Measurements from ENCODE around the gene EIF2A.
A peak's percentile ranks its signal among the peaks of the same experiment; 100 is the strongest.

The EIF2A gene

DNA sequence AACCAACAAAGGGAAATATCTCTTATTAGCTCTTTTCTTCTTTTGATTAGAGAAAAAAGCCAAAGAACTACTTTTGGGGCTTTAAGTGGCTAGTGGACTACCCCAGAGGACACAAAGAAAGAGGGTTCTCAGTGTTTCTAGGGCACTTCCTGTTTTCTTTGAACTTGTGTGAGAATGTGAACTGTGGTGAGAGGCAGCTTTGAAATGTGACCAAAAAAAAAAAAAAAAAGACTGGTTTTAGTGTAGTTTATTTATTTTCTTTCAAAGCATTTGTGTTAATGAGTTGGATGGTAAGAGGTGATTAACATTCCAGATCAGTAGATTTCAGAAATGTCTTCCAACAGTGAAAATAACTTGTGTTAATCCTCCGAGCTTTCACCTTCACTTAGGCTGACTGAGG is 88.9 kb downstream of the EIF2A start:
- no peak overlapping the region for H4K8ac ChIP-seq (ENCODE audit: low read length)
- no peak overlapping the region for H3K4me3 ChIP-seq (ENCODE audit: insufficient read depth in 1 of 2, low read depth in 1 of 2, low read length in 2 of 2)
- H3K18ac ChIP-seq (ENCODE audit: low read depth in 1 of 2, low read length in 2 of 2): no peak overlapping the region
- H4K91ac ChIP-seq (ENCODE audit: low read length): no peak overlapping the region
- H3K27me3 ChIP-seq (ENCODE audit: control insufficient read depth in 1 of 2, insufficient read depth in 1 of 2, low read length in 2 of 2): no peaks in the 10 kb centered on the region
- no peaks in the 10 kb centered on the region for H3K4me1 ChIP-seq (ENCODE audit: control insufficient read depth, insufficient read depth, low read depth, low read length)
- H3K9me3 ChIP-seq (ENCODE audit: control insufficient read depth, low read length): no peaks in the 10 kb centered on the region
- H3K79me1 ChIP-seq (replicated peaks; ENCODE audit: low read length, poor library complexity, severe bottlenecking): peaks cover 4% of the 10 kb centered on the region
- peak; percentile 18 for DNase-seq
- WGBS: no CpG with 5 or more reads among the region's 1 CpG
- H2BK15ac ChIP-seq (ENCODE audit: low read depth, poor library complexity, severe bottlenecking): no peak overlapping the region
- H2AK5ac ChIP-seq (ENCODE audit: low read length, severe bottlenecking): no peak overlapping the region
- no peak overlapping the region for H3K9ac ChIP-seq (ENCODE audit: low read length)
- H2BK12ac ChIP-seq (ENCODE audit: low read length in 2 of 2): no peak overlapping the region
- H3K27ac ChIP-seq (ENCODE audit: low read length, poor library complexity, severe bottlenecking): no peak overlapping the region
- H3K36me3 ChIP-seq (ENCODE audit: control insufficient read depth in 1 of 2, insufficient read depth in 2 of 2, low read depth in 1 of 2, low read length in 2 of 2): peaks cover 6 to 14% of the 10 kb centered on the region in 2 experiments
- H2BK5ac ChIP-seq (ENCODE audit: low read depth, low read length, poor library complexity, severe bottlenecking): no peak overlapping the region
- H3K23ac ChIP-seq (ENCODE audit: low read length in 2 of 2): no peak overlapping the region
- H2AFZ ChIP-seq (ENCODE audit: low read depth, low read length): no peak overlapping the region
- H3K14ac ChIP-seq (ENCODE audit: low read length in 2 of 2): no peak overlapping the region
- no peak overlapping the region for H2BK120ac ChIP-seq (ENCODE audit: low read depth, low read length)
- H3K4ac ChIP-seq (ENCODE audit: low read depth in 1 of 2, low read length in 2 of 2): no peak overlapping the region
- no peak overlapping the region for H3K4me2 ChIP-seq (ENCODE audit: low read length, poor library complexity, severe bottlenecking)
